ENCODE results near the gene TMCC2.
A peak's percentile ranks its signal among the peaks of the same experiment; 100 is the strongest.
"Not testable (repeated sequence)": the region's sequence is repeated elsewhere in the genome, so short reads cannot be mapped to it uniquely, and the experiment has no call there.

The TMCC2 gene

DNA sequence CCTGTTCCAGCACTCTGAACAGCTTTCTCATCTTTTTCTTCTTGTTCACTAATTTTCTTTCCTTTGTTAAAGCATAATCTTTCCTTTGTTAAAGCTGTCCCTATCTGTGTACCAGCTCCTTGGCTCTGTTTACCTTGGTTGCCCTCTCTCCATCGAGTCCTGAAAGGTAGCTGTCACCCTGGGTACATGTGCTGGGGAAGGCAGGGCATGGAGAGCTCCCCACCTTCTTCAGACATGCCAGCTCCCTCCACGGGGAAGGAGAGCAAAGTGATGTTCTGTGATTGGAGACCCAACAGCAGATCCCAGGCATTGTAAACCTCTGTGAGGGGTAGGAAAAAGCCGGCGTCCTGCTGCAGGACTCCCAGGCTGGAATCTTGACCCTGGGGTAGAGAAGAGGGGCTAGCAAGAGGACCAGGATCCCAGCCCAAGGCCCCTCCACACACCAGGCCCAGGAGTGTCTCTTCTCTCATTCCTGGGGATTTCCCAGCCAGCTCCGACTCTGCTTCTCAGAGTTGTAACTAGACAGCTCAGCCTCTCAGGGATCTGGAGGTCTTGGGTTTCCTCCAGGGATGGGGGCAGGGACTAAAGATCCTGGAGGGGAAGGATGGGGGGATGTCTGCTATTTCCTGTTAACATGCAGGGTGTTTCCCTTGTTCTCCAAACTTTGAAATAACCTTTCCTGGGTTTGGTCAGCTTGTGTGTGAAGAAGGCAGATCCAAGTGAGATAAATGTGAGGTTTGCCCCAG is 34.4 kb downstream of the TMCC2 start:
- DNase-seq, result no peak

DNA sequence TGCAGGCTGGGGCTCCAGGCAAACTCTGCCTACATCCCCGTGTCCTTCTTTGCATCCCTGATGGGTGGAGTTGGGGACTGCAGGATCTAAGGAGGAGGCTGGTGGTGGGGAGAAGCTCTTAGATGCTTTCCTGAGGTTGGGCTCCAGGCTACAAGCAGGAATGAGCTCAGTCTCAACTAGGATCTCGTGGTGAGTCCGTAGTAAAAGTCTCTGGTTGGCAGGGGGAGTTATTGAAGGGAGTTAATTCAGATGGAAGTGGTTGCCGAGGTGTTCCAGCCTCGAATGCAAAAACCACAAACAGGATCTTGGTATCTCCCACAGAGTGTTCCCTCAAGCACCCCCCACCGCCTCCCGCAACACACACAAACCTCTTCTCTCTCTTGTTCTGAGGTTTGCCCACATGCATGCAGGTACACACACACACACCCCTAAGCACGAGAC is 35.0 kb downstream of the TMCC2 start:
- no peak for DNase-seq

DNA sequence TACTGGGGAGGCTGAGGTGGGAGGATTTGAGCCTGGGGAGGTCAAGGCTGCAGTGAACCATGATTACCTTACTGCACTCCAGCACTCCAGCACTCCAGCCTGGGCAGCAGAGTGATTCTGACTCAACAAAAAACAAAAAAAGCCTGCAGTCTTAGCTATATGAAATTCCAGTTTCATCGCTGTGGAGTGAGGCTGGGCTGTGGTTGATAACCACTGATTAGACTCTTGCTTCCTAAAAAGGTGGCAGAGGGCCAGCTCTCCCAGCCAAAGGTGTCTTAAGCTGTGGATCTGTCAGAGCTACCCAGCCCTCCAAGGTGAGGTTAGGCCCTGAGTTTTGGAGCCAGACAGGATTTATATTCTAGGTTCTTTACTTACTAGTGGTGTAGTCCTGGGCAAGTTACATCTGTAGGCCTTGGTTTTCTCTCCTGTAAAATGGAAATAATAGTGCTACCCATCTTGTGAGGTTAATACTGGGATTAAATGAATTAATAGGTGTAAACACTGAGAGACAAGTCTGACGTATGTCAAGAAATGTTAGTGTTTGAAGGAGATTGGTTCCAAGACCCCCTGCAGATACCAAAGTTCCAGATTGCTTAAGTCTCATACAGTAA is 35.9 kb downstream of the TMCC2 start:
- no peak for DNase-seq

DNA sequence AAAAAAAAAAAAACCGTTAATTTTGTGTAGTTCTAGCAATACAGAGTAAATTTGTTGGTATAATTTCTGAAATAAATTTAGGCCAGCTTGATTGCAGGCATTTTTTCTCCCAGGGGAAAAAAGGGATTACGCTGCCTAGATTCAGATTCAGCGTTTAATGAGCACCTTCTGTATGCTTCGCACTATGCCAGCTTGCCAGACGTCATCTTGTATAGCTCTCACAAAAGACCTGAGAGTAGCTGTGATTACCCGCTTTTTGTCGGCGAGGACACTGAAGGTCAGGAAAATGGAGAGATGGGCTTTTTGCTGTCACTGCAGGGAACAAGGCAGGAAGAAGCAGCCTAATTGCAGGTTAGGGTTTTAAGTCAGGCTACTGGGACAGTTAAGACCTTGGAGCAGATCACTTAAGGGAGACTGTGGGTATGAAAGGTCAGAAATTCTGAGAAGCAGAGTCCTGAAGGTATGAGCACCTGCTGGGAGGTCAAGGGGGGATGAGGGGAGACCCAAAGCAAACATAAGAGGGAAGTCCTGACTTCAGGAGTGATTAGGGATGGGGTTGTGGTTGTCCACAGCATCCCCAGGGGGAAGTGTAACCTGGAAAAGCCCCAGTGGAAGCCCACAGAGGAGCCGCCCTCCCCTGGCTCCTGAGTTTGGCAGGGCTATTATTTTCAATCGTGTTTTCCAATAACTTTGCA is 39.0 kb downstream of the TMCC2 start:
- no peak for DNase-seq

DNA sequence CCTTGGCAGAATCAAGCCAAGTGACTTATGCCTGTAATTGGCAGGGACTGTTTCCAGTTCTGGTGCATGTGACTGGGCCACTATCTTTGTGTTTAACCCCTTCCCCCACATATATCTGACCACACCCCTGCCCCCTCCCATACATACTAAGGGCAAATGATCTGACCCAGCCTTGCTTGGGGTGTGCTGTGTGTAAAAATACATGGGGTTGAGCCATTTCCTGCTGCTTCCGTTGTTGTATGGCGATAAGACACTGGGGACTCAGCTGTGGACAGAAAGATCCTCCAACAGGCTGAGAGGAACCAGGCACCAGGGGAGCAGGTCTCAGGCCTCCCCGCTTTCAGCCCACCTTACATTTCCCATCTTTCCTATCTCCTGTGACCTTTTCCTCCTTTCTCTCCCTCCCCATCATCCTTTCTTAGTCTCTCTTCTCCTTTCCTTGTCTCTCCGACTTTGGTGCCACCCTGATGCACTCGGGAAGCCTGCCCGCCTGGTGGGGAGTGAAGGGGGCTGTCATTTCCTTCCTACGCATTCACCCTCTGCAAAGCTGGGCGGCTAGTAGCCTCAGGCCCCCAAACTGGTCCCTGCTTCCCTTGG is 39.7 kb downstream of the TMCC2 start:
- no peak for DNase-seq

DNA sequence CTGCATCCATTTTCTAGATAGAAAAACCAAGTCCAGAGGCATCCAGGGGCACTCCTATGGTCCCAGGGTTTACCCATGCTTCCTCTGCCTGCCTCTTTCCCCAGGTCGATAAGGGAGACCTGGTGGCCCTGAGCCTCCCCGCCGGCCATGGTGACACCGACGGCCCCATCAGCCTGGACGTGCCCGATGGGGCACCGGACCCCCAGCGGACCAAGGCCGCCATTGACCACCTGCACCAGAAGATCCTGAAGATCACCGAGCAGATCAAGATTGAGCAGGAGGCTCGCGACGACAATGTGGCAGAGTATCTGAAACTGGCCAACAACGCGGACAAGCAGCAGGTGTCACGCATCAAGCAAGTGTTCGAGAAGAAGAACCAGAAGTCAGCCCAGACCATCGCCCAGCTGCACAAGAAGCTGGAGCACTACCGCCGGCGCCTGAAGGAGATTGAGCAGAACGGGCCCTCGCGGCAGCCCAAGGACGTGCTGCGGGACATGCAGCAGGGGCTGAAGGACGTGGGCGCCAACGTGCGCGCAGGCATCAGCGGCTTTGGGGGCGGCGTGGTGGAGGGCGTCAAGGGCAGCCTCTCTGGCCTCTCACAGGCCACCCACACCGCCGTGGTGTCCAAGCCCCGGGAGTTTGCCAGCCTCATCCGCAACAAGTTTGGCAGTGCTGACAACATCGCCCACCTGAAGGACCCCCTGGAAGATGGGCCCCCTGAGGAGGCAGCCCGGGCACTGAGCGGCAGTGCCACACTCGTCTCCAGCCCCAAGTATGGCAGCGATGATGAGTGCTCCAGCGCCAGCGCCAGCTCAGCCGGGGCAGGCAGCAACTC is 41.3 kb downstream of the TMCC2 start:
- no peak for DNase-seq

DNA sequence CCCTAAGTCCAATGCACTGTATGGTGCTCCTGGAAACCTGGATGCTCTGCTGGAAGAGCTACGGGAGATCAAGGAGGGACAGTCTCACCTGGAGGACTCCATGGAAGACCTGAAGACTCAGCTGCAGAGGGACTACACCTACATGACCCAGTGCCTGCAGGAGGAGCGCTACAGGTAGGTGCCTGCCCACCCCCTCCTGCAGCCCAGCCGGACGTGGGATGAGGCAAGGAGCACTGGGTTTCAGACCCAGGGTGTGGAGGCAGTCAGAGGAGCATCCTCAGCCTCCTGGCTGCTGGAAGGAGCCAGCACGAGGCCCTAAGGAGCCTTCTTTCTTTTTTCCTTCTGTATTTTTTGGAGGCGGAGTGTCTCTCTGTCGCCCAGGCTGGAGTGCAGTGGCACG is 42.0 kb downstream of the TMCC2 start:
- no peak for DNase-seq

DNA sequence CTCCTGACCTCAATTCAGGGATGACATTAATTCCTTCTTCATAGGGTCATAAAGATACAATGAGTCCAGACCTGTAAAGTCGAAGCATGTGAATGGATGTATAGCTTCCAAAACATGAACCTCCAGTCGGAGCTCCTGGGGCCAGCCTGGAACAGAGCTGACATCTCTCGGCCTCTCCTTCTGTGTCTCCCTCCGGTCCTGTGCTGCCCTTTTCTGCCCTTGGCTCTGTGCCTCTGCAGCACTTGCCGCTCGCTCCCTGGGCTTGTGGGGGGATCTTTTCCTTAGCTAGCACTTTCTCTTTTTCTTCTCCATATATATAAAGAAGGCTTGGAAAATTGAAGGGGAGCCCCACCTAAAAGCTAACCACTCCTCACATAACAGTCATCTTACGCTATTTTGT is 42.5 kb downstream of the TMCC2 start:
- no peak for DNase-seq

DNA sequence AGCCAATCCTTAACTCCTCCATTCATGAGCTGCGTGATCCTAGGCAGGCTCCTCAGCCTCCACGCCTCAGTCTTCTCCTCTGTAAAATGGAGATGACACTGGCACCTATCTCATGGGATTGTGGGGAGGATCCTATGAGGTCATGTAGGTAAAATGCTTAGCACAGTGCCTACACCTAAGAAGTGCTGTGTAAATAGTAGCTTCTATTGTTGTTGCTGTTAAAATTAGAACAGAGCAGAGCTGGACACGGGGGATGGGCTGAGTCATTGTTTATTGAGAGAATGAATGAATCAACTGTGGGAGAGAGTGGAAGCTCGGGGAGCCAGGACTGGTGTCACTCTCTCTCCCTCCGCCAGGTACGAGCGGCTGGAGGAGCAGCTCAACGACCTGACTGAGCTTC is 43.0 kb downstream of the TMCC2 start:
- no peak for DNase-seq

DNA sequence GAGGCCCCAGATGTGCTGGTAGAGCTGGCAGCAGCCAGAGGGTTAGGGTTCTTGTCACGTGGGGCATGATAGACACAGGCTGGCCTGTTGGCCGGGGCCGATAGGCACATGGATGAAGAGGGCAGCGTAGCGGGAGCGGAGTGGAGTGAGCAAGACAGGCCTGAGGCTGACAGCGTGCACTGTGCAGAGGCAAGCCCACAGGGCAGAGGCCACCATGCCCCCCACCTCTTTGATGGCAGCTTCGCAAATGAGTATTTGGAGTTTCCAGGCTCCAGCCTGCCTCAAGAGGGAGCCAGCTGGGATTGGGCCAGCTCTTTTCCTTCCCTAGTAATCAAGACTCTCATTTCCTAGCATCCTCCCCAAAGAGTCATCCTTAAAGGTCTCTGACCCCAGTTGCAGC is 43.5 kb downstream of the TMCC2 start:
- no peak for DNase-seq

DNA sequence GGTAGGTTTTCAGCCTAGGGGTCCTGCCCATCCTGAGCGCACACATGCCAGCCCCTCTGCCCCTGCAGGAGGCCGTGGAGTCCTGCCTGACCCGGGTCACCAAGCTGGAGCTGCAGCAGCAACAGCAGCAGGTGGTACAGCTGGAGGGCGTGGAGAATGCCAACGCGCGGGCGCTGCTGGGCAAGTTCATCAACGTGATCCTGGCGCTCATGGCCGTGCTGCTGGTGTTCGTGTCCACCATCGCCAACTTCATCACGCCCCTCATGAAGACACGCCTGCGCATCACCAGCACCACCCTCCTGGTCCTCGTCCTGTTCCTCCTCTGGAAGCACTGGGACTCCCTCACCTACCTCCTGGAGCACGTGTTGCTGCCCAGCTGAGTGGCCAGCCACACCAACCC is 44.0 kb downstream of the TMCC2 start:
- DNase-seq, result no peak

DNA sequence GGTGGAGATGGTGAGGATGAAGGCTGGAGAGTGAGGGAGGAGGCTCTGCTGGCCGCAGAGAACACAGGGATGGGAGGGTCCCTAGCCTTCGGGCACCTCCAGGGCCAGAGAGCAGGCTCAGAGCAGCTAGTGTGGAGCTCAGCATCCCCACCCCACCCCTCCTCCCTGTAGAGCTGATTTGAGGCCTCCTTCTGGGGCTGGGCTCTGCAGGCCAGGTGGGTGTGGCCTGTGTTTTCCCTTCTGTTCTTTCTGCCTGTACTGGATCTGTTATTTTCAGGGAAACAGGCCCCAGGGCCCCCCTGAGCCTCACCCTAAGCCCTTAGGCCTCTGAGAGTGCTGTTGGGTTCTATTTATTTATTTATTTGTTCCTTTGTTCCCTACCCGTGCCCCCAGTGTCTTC is 44.8 kb downstream of the TMCC2 start:
- no peak for DNase-seq

DNA sequence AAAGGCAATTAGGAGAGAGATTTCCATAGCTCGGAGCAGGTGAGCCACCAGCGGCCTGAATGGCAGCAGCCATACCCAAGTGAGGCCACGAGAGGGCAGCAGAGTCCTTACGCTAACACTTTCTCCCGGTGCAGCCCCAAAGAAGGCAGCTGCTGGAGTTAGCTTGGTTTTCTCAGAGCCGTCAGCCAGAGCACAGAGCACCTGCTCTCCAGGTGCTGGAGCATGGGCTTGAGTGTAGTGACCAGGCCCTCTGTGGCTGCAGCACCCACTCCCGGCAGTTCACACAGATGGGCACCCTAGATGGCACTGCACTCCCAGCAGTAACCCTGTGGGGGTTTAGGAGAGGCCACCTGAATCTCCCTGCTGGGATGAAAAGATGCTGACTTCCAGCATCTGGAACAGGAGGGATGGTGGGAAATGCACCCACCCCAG is 45.8 kb downstream of the TMCC2 start:
- DNase-seq, result peak; percentile 17

DNA sequence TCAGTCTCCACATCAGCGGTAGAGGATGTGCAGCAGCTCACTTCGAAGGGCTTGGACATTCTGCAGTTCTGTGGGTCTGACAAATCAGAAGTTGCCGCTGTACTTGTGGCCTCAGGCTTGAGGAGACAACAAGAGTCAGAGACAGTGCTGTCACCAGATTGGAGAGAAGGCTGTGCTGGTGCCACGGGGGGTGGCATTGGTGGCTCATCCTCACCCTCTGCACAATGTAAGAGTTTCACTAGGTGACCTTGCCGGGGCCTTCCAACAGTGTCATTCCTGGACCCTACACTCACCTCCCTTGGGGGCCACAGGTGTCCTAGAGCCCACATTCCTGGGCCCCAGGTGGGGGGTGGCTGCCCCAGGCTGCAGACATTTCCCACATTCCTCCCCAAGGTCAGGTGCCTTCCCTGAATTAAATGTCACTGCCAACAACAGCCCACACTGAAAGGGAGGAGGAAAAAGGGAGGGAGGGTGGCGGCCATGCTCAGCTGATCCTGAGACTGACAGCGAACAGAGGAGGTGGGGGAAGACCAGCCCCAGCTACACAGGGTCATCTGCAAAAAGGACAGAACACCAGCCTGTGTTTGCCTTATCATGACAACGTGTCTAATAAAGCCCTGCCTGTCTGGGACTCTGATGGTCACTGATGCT is 46.4 kb downstream of the TMCC2 start:
- DNase-seq, result no peak

DNA sequence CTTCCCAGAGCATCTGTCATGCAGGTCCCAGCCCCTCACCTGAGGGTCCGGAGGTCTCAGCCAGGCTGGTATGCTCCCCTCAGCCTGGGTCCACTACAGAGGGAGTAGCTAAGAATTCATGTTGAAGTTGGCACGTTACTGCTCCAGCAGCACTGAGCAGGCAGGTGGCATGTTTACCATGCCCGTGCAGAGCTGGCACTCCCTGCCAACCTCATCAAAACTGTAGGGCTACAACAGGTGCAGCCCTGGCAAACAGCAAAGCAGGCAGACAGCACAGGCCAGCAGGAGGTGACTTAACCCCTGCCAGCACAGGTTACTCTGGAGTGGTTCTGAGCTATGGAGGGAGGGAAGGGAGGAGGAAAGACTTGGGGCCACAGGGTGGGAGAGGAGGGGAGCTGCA is 47.4 kb downstream of the TMCC2 start:
- no peak for DNase-seq

DNA sequence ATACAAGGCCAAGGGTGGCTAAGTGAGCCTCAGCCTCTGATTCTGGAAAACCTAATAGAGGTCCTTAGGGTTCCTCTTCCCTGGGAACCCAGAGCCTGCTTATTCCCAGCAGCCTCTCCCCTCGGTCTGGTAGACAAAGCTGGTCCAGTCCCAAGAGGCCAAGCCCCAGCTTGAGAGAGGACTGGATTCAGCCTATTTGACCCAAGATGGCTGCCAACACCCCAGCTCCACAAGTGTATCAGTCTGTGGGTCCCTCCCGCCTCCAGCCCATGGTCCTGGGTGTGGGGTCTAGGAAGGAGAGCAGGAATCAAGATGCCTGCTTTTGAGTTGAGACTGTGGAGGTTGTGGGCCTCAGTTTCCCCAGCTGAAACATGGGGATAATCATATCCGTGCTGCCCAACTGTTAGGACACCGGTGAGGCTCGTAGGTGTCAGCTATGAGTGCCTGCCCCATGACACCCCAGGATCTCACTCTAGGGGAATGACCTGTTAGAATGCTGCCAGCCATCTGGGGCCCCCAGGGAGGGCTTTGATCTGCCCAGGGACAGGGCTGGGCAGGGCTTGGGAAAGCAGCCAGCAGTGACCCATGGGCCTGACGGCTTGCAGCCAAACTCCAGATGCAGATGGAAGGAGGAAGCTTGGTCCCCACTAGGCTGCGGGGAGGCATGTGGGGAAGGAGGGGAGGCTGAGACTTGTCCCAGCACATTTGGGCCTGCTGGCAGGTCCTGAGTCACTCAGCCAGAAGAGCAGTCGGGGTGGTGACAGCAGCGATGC is 48.4 kb downstream of the TMCC2 start:
- DNase-seq, result no peak

DNA sequence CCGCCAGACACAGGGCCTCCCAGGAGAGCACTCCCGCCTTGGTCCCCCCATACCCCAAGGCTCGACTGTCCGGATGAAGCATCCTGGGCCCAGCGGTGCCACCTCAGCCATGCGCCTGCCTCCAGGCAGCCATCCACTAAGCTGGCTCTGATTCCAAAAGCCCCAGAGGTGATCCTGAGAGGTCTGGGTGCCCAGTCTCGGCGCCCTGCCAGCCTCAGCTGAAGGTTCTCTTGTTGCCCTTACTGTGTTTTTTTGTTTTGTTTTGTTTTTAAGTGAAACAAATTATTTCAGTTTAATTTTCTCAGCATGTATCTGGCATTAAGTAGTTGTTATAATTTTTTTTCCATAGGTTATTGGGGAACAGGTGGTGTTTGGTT is 48.9 kb downstream of the TMCC2 start:
- DNase-seq, result no peak

DNA sequence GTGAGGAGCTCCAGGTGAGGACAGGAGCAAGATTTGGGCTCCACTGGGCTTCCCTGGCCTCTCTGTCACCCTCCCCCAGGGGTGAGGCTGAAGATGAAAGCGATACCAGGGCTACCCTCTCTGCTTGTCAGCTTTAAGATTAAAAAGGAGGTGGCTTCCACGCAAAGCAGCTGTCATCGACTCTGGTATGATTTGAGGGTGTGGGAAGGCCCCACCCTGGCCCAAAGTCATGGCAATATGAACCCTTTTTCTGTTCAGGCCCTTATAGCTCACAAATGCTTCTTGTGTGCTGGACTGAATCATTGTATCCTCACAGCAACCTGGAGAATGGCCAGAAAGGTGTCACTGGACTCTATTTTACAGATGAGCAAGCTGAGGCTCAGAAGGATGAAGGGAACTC is 52.2 kb downstream of the TMCC2 start:
- DNase-seq, result no peak

DNA sequence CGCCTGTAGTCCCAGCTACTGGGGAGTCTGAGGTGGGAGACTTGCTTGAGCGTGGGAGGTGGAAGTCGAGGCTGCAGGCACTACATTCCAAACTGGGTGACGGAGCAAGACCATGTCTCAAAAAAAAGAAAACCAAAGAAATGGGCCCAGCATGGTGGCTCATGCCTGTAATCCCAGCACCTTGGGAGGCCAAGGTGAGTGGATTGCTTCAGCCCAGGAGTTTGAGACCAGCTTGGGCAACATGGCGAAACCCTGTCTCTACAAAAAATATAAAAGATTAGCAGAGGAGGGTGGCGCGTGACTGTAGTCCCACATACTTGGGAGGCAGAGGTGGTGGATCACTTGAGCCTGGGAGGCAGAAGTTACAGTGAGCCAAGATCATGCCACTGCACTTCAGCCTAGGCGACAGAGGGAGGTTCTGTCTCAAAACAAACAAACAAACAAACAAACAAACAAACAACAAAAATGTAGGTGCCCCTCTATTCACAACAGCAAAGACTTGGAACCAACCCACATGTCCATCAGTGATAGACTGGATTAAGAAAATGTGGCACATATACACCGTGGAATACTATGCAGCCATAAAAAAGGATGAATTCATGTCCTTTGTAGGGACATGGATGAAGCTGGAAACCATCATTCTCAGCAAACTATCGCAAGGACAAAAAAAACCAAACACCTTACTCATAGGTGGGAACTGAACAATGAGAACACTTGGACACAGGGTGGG is 53.1 kb downstream of the TMCC2 start:
- not testable (repeated sequence) for DNase-seq

DNA sequence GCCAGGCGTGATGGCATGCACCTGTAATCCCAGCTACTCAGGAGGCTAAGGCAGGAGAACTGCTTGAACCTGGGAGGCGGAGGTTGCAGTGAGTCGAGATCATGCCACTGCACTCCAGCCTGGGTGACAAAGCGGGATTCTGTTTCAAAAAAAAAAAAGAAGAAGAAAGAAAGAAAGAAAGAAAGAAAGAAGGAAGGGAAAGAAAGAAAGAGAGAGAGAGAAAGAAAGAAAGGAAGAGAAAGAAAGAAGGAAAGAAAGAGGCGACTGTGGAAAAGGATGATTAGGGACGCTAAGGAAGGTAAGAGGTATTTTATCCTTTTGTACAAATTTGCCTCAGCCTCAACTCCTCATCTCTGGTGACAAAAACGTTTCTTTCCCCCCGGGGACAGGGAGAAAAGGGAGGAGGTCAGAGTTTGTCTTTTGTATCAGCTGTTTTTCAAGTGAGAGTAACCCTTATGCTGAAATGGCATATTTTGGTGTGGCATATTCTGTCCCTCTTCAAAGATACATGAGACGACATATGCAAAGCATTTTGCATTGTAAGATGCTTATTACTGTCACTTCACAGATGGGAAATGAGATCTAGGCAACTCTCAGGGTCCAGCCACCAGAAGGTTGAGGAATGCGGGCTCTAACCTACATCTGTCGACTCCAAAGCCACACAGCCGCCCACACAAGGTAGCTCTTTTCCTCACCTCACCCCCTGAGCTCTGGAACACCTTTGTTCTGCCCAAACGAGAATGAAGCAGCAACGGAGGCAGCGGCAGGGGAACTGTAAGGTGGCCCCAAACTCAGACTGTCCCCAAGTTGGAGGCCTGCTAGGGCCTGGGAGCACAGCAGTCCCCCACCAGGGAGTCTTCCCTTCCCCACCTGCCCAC is 55.8 kb downstream of the TMCC2 start:
- no peak for DNase-seq

All from KG1 (cell line).